ENCODE measurements around the gene RNF175. TPM values are rescaled to one million over a fixed set of nuclear protein-coding genes. Genes with fewer than 3 reads are reported as not detected.

RNF175 gene
- total and polyA plus RNA-seq, 4 donors = 0.15 to 1.8 (median 0.16) TPM

- DNase-seq = no peak
- Histone ChIP-seq H3K9me3 (ENCODE audit: control insufficient read depth in 4 of 4, insufficient read depth in 3 of 4, low read length in 3 of 4) (no peaks in the 10 kb centered on the region), H3K27ac (ENCODE audit: low read depth in 1 of 2, low read length in 1 of 2) (no peak overlapping the region), H3K4me3 (no peak overlapping the region), H3K9ac (ENCODE audit: insufficient read depth in 1 of 2, low read length in 2 of 2) (no peak overlapping the region), H3K27me3 (ENCODE audit: control insufficient read depth in 3 of 3, insufficient read depth in 3 of 3, low read length in 2 of 3) (no peaks in the 10 kb centered on the region), H3K4me1 (ENCODE audit: control insufficient read depth in 5 of 5, insufficient read depth in 5 of 5, low read length in 5 of 5) (peaks cover 0 to 4% (median 2%) of the 10 kb centered on the region in 5 donors), H3K36me3 (ENCODE audit: control insufficient read depth in 4 of 4, insufficient read depth in 4 of 4, low read length in 4 of 4) (no peaks in the 10 kb centered on the region)
- ATAC-seq (ENCODE audit: insufficient read depth, low FRiP score) = no peak
- TF ChIP-seq CTCF (IDR thresholded peaks at IDR 0.05; ENCODE audit: control extremely low read depth, extremely low read depth) = no peak
Observed at GRCh38 chr4:153706519-153706918, 53.3 kb downstream of the RNF175 start.

- ATAC-seq (ENCODE audit: insufficient read depth, low FRiP score) = no peak
- 19 to 64% methylated on average over 2 of the region's 2 CpGs for WGBS, 2 donors
- Histone ChIP-seq H3K27ac (ENCODE audit: low read depth in 1 of 2, low read length in 1 of 2) (no peak overlapping the region), H3K4me3 (no peak overlapping the region), H3K27me3 (ENCODE audit: control insufficient read depth in 3 of 3, insufficient read depth in 3 of 3, low read length in 2 of 3) (no peaks in the 10 kb centered on the region), H3K9ac (ENCODE audit: insufficient read depth in 1 of 2, low read length in 2 of 2) (no peak overlapping the region), H3K36me3 (ENCODE audit: control insufficient read depth in 4 of 4, insufficient read depth in 4 of 4, low read length in 4 of 4) (no peaks in the 10 kb centered on the region), H3K9me3 (ENCODE audit: control insufficient read depth in 4 of 4, insufficient read depth in 3 of 4, low read length in 3 of 4) (no peaks in the 10 kb centered on the region), H3K4me1 (ENCODE audit: control insufficient read depth in 5 of 5, insufficient read depth in 5 of 5, low read length in 5 of 5) (peaks cover 0 to 4% (median 2%) of the 10 kb centered on the region in 5 donors)
- TF ChIP-seq CTCF (IDR thresholded peaks at IDR 0.05; ENCODE audit: control extremely low read depth, extremely low read depth) = no peak
- no peak for DNase-seq
Observed at GRCh38 chr4:153705743-153706468, 53.9 kb downstream of the RNF175 start.

- ATAC-seq (ENCODE audit: insufficient read depth, low FRiP score) = no peak
- Histone ChIP-seq H3K36me3 (ENCODE audit: control insufficient read depth in 4 of 4, insufficient read depth in 4 of 4, low read length in 4 of 4) (no peaks in the 10 kb centered on the region), H3K9ac (ENCODE audit: insufficient read depth in 1 of 2, low read length in 2 of 2) (no peak overlapping the region), H3K27ac (ENCODE audit: low read depth in 1 of 2, low read length in 1 of 2) (no peak overlapping the region), H3K4me3 (no peak overlapping the region), H3K4me1 (ENCODE audit: control insufficient read depth in 5 of 5, insufficient read depth in 5 of 5, low read length in 5 of 5) (peaks cover 0 to 4% (median 0%) of the 10 kb centered on the region in 5 donors), H3K27me3 (ENCODE audit: control insufficient read depth in 3 of 3, insufficient read depth in 3 of 3, low read length in 2 of 3) (no peaks in the 10 kb centered on the region), H3K9me3 (ENCODE audit: control insufficient read depth in 4 of 4, insufficient read depth in 3 of 4, low read length in 3 of 4) (no peaks in the 10 kb centered on the region)
- no peak for DNase-seq
- no peak for TF ChIP-seq CTCF (IDR thresholded peaks at IDR 0.05; ENCODE audit: control extremely low read depth, extremely low read depth)
- 88 to 91% methylated on average over 7 of the region's 7 CpGs for WGBS, 2 donors
Observed at GRCh38 chr4:153704522-153704921, 55.3 kb downstream of the RNF175 start.
